IMR-90 (cell line): ENCODE results near the gene POLR1E. TPM values are rescaled to one million over a fixed set of nuclear protein-coding genes. Genes with fewer than 3 reads are reported as not detected.
"Not testable (repeated sequence)": the region's sequence is repeated elsewhere in the genome, so short reads cannot be mapped to it uniquely, and the experiment has no call there.

Experiments
- ATAC-seq: fragments of 200-7000 bp; cut with Tn5 transposase; 2 replicates; pipeline ENCODE4 v1.9.1; 2020; ENCODE audit warnings: low read depth, mild to moderate bottlenecking, moderate library complexity
- BruUV-seq: library from RNA; stranded (reverse); fragments of 400-500 nt; replicated peaks from 2 replicates; lab custom pipeline; 2021; lab: Mats Ljungman, UMichigan
- CTCF ChIA-PET: fragments of 300-600 bp; formaldehyde crosslinking; extraction: SDS; loops from one replicate; lab custom pipeline; 2021; ENCODE audit warnings: antibody characterized with exemption; lab: Yijun Ruan, JAX
- POLR2A ChIA-PET: fragments of 300-600 bp; sonication (Branson Sonifier 250); formaldehyde crosslinking; loops from one replicate; lab custom pipeline; 2022; ENCODE audit warnings: antibody characterized with exemption; ENCODE audit not compliant: unreplicated experiment; lab: Charles Lee
- DNase-seq: peaks from one replicate; pipeline ENCODE4 v3.0.0; 2013
- H2AFZ ChIP-seq: replicated peaks from 2 replicates; pipeline ENCODE3; 2013; ENCODE audit warnings: low read length, mild to moderate bottlenecking; ENCODE audit not compliant: poor library complexity
- H2AK5ac ChIP-seq: 2 replicates; pipeline ENCODE4 v1.6.1; 2013; ENCODE audit warnings: low read depth, low read length, inconsistent platforms
- H2AK9ac ChIP-seq: replicated peaks from 2 replicates; pipeline ENCODE3; 2013; ENCODE audit warnings: mild to moderate bottlenecking, low read depth, low read length, moderate library complexity; ENCODE audit not compliant: poor library complexity
- H2BK120ac ChIP-seq: 2 replicates; pipeline ENCODE4 v1.6.1; 2013; ENCODE audit warnings: low read depth, low read length, inconsistent platforms
- H2BK15ac ChIP-seq: 3 replicates; pipeline ENCODE4 v1.6.1; 2013; ENCODE audit warnings: low read depth, low read length, inconsistent platforms
- H2BK20ac ChIP-seq: 2 replicates; pipeline ENCODE4 v1.6.1; 2013; ENCODE audit warnings: low read depth, mild to moderate bottlenecking, inconsistent platforms, low read length, moderate library complexity
- H2BK5ac ChIP-seq: 2 replicates; pipeline ENCODE4 v1.6.1; 2013; ENCODE audit warnings: mild to moderate bottlenecking, low read depth, low read length, inconsistent platforms; ENCODE audit not compliant: poor library complexity, severe bottlenecking
- H3K14ac ChIP-seq: replicated peaks from 2 replicates; pipeline ENCODE4 v1.6.1; 2013; ENCODE audit warnings: low read depth, low read length, inconsistent platforms
- H3K18ac ChIP-seq: 2 replicates; pipeline ENCODE4 v1.6.1; 2013; ENCODE audit warnings: low read depth, low read length, control low read depth
- H3K23ac ChIP-seq: 2 replicates; pipeline ENCODE4 v1.6.1; 2013; ENCODE audit warnings: low read depth, low read length, inconsistent platforms
- H3K27ac ChIP-seq: 2 replicates; pipeline ENCODE4 v1.5.1; 2013; ENCODE audit warnings: mild to moderate bottlenecking, control low read depth, low read length; ENCODE audit not compliant: insufficient read depth
- H3K27me3 ChIP-seq: 2 replicates; pipeline ENCODE4 v1.6.1; 2013; ENCODE audit warnings: low read length; ENCODE audit not compliant: control insufficient read depth, insufficient read depth
- H3K36me3 ChIP-seq: 2 replicates; pipeline ENCODE4 v1.6.1; 2013; ENCODE audit warnings: low read length, mixed read lengths; ENCODE audit not compliant: control insufficient read depth, insufficient read depth
- H3K4ac ChIP-seq: 2 replicates; pipeline ENCODE4 v1.6.1; 2013; ENCODE audit warnings: low read depth, low read length, inconsistent platforms
- H3K4me1 ChIP-seq: 2 replicates; pipeline ENCODE4 v1.6.1; 2013; ENCODE audit warnings: low read length, mixed read lengths; ENCODE audit not compliant: control insufficient read depth, insufficient read depth
- H3K4me2 ChIP-seq: 2 replicates; pipeline ENCODE4 v1.6.1; 2013; ENCODE audit warnings: low read depth, mild to moderate bottlenecking, control low read depth, low read length, moderate library complexity
- H3K4me3 ChIP-seq: 2 replicates; pipeline ENCODE4 v1.5.1; 2013; ENCODE audit warnings: low read depth, mild to moderate bottlenecking, control low read depth, low read length, moderate library complexity; ENCODE audit not compliant: insufficient read depth
- H3K56ac ChIP-seq: 2 replicates; pipeline ENCODE4 v1.6.1; 2013; ENCODE audit warnings: low read length, inconsistent platforms; ENCODE audit not compliant: insufficient read depth; ENCODE audit errors: extremely low read depth
- H3K79me1 ChIP-seq, 2 experiments: 2 replicates each; pipeline ENCODE4 v1.6.1; 2013; ENCODE audit warnings: low read length in 2 of 2, inconsistent platforms in 1 of 2, low read depth in 1 of 2
- H3K9ac ChIP-seq: 2 replicates; pipeline ENCODE4 v1.6.1; 2013; ENCODE audit warnings: low read depth, low read length, control low read depth
- H3K9me1 ChIP-seq: 2 replicates; pipeline ENCODE4 v1.6.1; 2013; ENCODE audit warnings: low read length, inconsistent platforms; ENCODE audit not compliant: insufficient read depth
- H3K9me3 ChIP-seq: 2 replicates; pipeline ENCODE4 v1.6.1; 2013; ENCODE audit warnings: low read length; ENCODE audit not compliant: control insufficient read depth, insufficient read depth
- H4K20me1 ChIP-seq: 2 replicates; pipeline ENCODE4 v1.6.1; 2013; ENCODE audit warnings: low read length, inconsistent platforms; ENCODE audit not compliant: insufficient read depth
- H4K5ac ChIP-seq: 2 replicates; pipeline ENCODE4 v1.6.1; 2013; ENCODE audit warnings: mild to moderate bottlenecking, low read depth, low read length, control low read depth
- H4K8ac ChIP-seq, 2 experiments: 2 replicates each; pipeline ENCODE4 v1.6.1; 2013; ENCODE audit warnings: low read depth in 2 of 2, low read length in 2 of 2, control low read depth in 1 of 2, inconsistent platforms in 1 of 2
- H4K91ac ChIP-seq: 2 replicates; pipeline ENCODE4 v1.6.1; 2013; ENCODE audit warnings: low read depth, low read length, inconsistent platforms; ENCODE audit not compliant: insufficient read depth
- WGBS, 2 experiments: methylation state at CpG; one replicate each; pipeline versions ENCODE4 v1.1.5 to v1.1.7; 2013; ENCODE audit warnings: missing lambda C conversion rate in 2 of 2; ENCODE audit not compliant: insufficient read length in 1 of 2; ENCODE audit errors: extremely low coverage in 2 of 2; 5-methylcytosine and 5-hydroxymethylcytosine counted together
- dilution Hi-C: fragments of 300-500 bp; cut with HindIII; formaldehyde crosslinking; loops from one replicate; pipeline ENCODE4 v1.14.3; 2018; ENCODE audit warnings: low sequenced_read_pairs; ENCODE audit not compliant: unreplicated experiment
- in situ Hi-C: fragments of 300-500 bp; cut with MboI; formaldehyde crosslinking; loops from 3 replicates; pipeline ENCODE4 v1.14.3; 2019; ENCODE audit warnings: low sequenced_read_pairs, inconsistent platforms, mixed read lengths
- intact Hi-C: fragments of 100-400 bp; cut with micrococcal nuclease; formaldehyde crosslinking; loops from 2 replicates; pipeline ENCODE4 v1.10.0; 2022
- polyA plus RNA-seq, 3 experiments: library from polyadenylated mRNA; depleted of rRNA; stranded (reverse); fragments of >200 nt; gene quantifications; 2 replicates each; pipeline ENCODE4 v1.2.3, GENCODE V29; 2012; ENCODE audit warnings: low replicate concordance in 1 of 3
- total RNA-seq: library from RNA; depleted of rRNA; stranded (reverse); fragments of >200 nt; gene quantifications from 2 replicates; pipeline ENCODE4 v1.2.3, GENCODE V29; 2012

The POLR1E gene
- total and polyA plus RNA-seq, 2 of the 4 experiments (the other 2 are of a cell fraction), result 48.0 to 71.9 TPM

DNA sequence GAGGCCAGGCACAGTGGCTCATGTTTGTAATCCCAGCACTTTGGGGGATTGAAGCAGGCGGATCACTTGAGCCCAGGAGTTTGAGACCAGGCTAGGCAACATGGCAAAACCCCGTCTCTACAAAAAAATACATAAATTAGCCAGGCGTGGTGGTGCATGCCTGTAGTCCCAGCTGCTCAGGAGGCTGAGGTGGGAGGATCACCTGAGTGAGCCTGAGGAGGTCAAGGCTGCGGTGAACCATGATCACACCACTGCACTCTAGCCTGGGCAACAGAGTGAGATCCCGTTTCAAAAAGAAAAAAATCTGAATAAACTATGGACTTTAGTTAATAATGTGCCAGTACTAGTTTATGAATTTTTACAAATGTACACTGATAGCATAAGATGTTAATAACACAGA, 24.3 kb downstream of the POLR1E start:
- BruUV-seq, in situ Hi-C loops, intact Hi-C loops, H3K18ac ChIP-seq, POLR2A ChIA-PET, ATAC-seq, H2AK9ac ChIP-seq, H2BK15ac ChIP-seq, H2AK5ac ChIP-seq, H3K9me3 ChIP-seq, H3K9ac ChIP-seq, H2BK5ac ChIP-seq, H3K14ac ChIP-seq, H2BK20ac ChIP-seq, H3K4me3 ChIP-seq, H3K79me1 ChIP-seq, H4K5ac ChIP-seq, dilution Hi-C loops, H3K27ac ChIP-seq, H2AFZ ChIP-seq, H3K4me1 ChIP-seq, DNase-seq, H3K4me2 ChIP-seq, CTCF ChIA-PET, H4K20me1 ChIP-seq, H4K91ac ChIP-seq, H3K23ac ChIP-seq, H3K56ac ChIP-seq, H2BK120ac ChIP-seq, H3K27me3 ChIP-seq, H3K9me1 ChIP-seq, H4K8ac ChIP-seq, H3K4ac ChIP-seq: not testable (repeated sequence)
- peaks cover 16% of the 10 kb centered on the region for H3K36me3 ChIP-seq
- WGBS, 2 experiments, result 93% methylated on average over 2 of the region's 5 CpGs; no CpG with 5 or more reads in 1 of the 2 experiments
